ENCODE data around the gene PKNOX2. TPM values are rescaled to one million over a fixed set of nuclear protein-coding genes. Genes with fewer than 3 reads are reported as not detected.

PKNOX2 gene
- total and polyA plus RNA-seq, 2 of the 4 experiments (the other 2 are of a cell fraction) = 0.72 to 2.3 TPM

GRCh38 chr11:125370561-125371389, 206.2 kb downstream of the PKNOX2 start:
- H3K36me3 ChIP-seq (ENCODE audit: control insufficient read depth, insufficient read depth, low read length) = no peaks in the 10 kb centered on the region; the same call in 1 of the 2 replicates
- no TSS peak for BruUV-seq (replicated peaks)
- ATAC-seq (ENCODE audit: low read depth) (no peak), DNase-seq (no peak)
- no peaks in the 10 kb centered on the region for H3K9me3 ChIP-seq (ENCODE audit: control insufficient read depth, insufficient read depth, low read length)
- no peak overlapping the region for H3K4me2 ChIP-seq (ENCODE audit: low read depth, low read length)
- no peak overlapping the region for H4K5ac ChIP-seq (ENCODE audit: low read depth, low read length)
- dilution Hi-C loops (cut with HindIII; ENCODE audit: low sequenced_read_pairs, unreplicated experiment) = no loop called here
- H2BK5ac ChIP-seq (ENCODE audit: low read depth, low read length, poor library complexity, severe bottlenecking) = no peak overlapping the region
- no peak overlapping the region for H2BK120ac ChIP-seq (ENCODE audit: low read depth, low read length)
- H3K27ac ChIP-seq (ENCODE audit: insufficient read depth, low read length) = no peak overlapping the region
- no peak overlapping the region for H3K4ac ChIP-seq (ENCODE audit: low read depth, low read length)
- TF ChIP-seq RAD21 (IDR thresholded peaks at IDR 0.05; ENCODE audit: low read length) = no peak
- TF ChIP-seq MAFK (IDR thresholded peaks at IDR 0.05; ENCODE audit: low read depth, low read length) = no peak
- TF ChIP-seq BHLHE40 (IDR thresholded peaks at IDR 0.05; ENCODE audit: low read depth, low read length) = no peak
- no peak for TF ChIP-seq MXI1 (IDR thresholded peaks at IDR 0.05; ENCODE audit: borderline replicate concordance, low read depth, low read length)
- no peak for TF ChIP-seq SMC3 (IDR thresholded peaks at IDR 0.05; ENCODE audit: low read depth, low read length)
- no peak for TF ChIP-seq NFE2L2 (IDR thresholded peaks at IDR 0.05; ENCODE audit: low read depth, low read length)
- no peak for TF ChIP-seq CEBPB (IDR thresholded peaks at IDR 0.05; ENCODE audit: low read depth, low read length)
- no peak overlapping the region for H3K4me3 ChIP-seq (ENCODE audit: insufficient read depth, low read depth, low read length)
- H3K79me1 ChIP-seq (ENCODE audit: low read depth in 1 of 2, low read length in 2 of 2) = no peaks in the 10 kb centered on the region
- H2BK15ac ChIP-seq (ENCODE audit: low read depth, low read length) = no peak overlapping the region
- no peaks in the 10 kb centered on the region for H4K20me1 ChIP-seq (ENCODE audit: insufficient read depth, low read length)
- no peak overlapping the region for H3K56ac ChIP-seq (ENCODE audit: extremely low read depth, insufficient read depth, low read length)
- intact Hi-C loops (cut with micrococcal nuclease) = no loop called here
- no peak overlapping the region for H2AK9ac ChIP-seq (replicated peaks; ENCODE audit: low read depth, low read length, poor library complexity)
- H2AFZ ChIP-seq (replicated peaks; ENCODE audit: low read length, poor library complexity) = no peak overlapping the region
- ChIA-PET CTCF (interaction anchor here (0.6 kb wide), 1 partner anchor 66 kb away, joined by 3 read pairs; no protein-coding TSS in a partner anchor), POLR2A (ENCODE audit: unreplicated experiment) (no interaction called here)
- 75% methylated on average over 11 of the region's 18 CpGs; no CpG with 5 or more reads in 1 of the 2 experiments for WGBS, 2 experiments (ENCODE audit: extremely low coverage in 2 of 2, insufficient read length in 1 of 2)
- H3K23ac ChIP-seq (ENCODE audit: low read depth, low read length) = no peak overlapping the region
- no peaks in the 10 kb centered on the region for H3K9me1 ChIP-seq (ENCODE audit: insufficient read depth, low read length)
- in situ Hi-C loops (cut with MboI; ENCODE audit: low sequenced_read_pairs) = no loop called here
- H3K27me3 ChIP-seq (ENCODE audit: control insufficient read depth, insufficient read depth, low read length) = peaks cover 5% of the 10 kb centered on the region
- no peak overlapping the region for H2AK5ac ChIP-seq (ENCODE audit: low read depth, low read length)
- H3K9ac ChIP-seq (ENCODE audit: low read depth, low read length) = no peak overlapping the region
- H3K14ac ChIP-seq (replicated peaks; ENCODE audit: low read depth, low read length) = no peak overlapping the region
- no peak overlapping the region for H3K18ac ChIP-seq (ENCODE audit: low read depth, low read length)
- no peak overlapping the region for H4K91ac ChIP-seq (ENCODE audit: insufficient read depth, low read depth, low read length)
- no peak overlapping the region for H2BK20ac ChIP-seq (ENCODE audit: low read depth, low read length)
- no peak overlapping the region for H4K8ac ChIP-seq (ENCODE audit: low read depth in 2 of 2, low read length in 2 of 2)
- H3K4me1 ChIP-seq (ENCODE audit: control insufficient read depth, insufficient read depth, low read length) = peaks cover 6% of the 10 kb centered on the region; the same call in 1 of the 2 replicates

Data from IMR-90 (cell line).